ENCODE data around the gene HDAC3. TPM values are rescaled to one million over a fixed set of nuclear protein-coding genes. Genes with fewer than 3 reads are reported as not detected.

The HDAC3 gene
- total RNA-seq, 2 experiments from 2014 or later: 65.2 to 71.5 TPM

Other genes with a start within 250 kb of the HDAC3 start
- under 1 TPM in 1 of 2 experiments, not detected in 1; 0.07 TPM for gene PCDHGB4, start 249.2 kb downstream of the HDAC3 start, total RNA-seq
- gene PCDHGA8, start 244.2 kb downstream of the HDAC3 start, total RNA-seq: not detected
- gene PCDHGB5, start 238.9 kb downstream of the HDAC3 start, total RNA-seq: under 1 TPM; 0.12 to 0.15 TPM
- under 1 TPM in 1 of 2 experiments, not detected in 1; 0.10 TPM for gene PCDHGA9, start 234.1 kb downstream of the HDAC3 start, total RNA-seq
- under 1 TPM in 1 of 2 experiments, not detected in 1; 0.07 TPM for gene PCDHGB6, start 228.8 kb downstream of the HDAC3 start, total RNA-seq
- under 1 TPM; 0.07 to 0.10 TPM for gene PCDHGA10, start 223.9 kb downstream of the HDAC3 start, total RNA-seq
- gene PCDHGB7, start 219.2 kb downstream of the HDAC3 start, total RNA-seq: under 1 TPM in 1 of 2 experiments, not detected in 1; 0.07 TPM
- under 1 TPM in 1 of 2 experiments, not detected in 1; 0.05 TPM for gene PCDHGA11, start 215.8 kb downstream of the HDAC3 start, total RNA-seq
- under 1 TPM in 1 of 2 experiments, not detected in 1; 0.07 TPM for gene PCDHGA12, start 206.3 kb downstream of the HDAC3 start, total RNA-seq
- not detected for gene PCDHGC3, start 160.9 kb downstream of the HDAC3 start, total RNA-seq
- not detected for gene PCDHGC4, start 151.8 kb downstream of the HDAC3 start, total RNA-seq
- gene PCDHGC5, start 147.8 kb downstream of the HDAC3 start, total RNA-seq: not detected
- 100 to 1,000 TPM; 225 to 227 TPM for gene DIAPH1, start 17.8 kb downstream of the HDAC3 start, total RNA-seq
- gene RELL2, start 148 bp upstream of the HDAC3 start, total RNA-seq: 10 to 100 TPM; 17.8 to 17.9 TPM
- gene FCHSD1, start 14.6 kb upstream of the HDAC3 start, total RNA-seq: 10 to 100 TPM; 40.1 to 46.0 TPM
- gene ARAP3, start 45.4 kb upstream of the HDAC3 start, total RNA-seq: 1 to 10 TPM; 5.1 to 5.2 TPM
- gene PCDH1, start 241.6 kb upstream of the HDAC3 start, total RNA-seq: not detected

Data from activated CD4-positive, alpha-beta memory T cell treated with anti-CD3 and anti-CD28 coated beads for 36 hours (primary cell).